HepG2 (cell line): Measurements from ENCODE around the gene STX1B. TPM values are rescaled to one million over a fixed set of nuclear protein-coding genes. Genes with fewer than 3 reads are reported as not detected.

Experiments
- ATAC-seq: fragments of 200-7000 bp; cut with Tn5 transposase; 3 replicates; pipeline ENCODE4 v1.9.1; 2020; ENCODE audit warnings: mild to moderate bottlenecking, moderate library complexity
- BruUV-seq: library from RNA; stranded (reverse); fragments of 400-500 nt; replicated peaks from 2 replicates; lab custom pipeline; 2021; lab: Mats Ljungman, UMichigan
- CTCF ChIA-PET: fragments of 300-600 bp; formaldehyde crosslinking; extraction: SDS; loops from one replicate; lab custom pipeline; 2021; ENCODE audit warnings: low total read pairs, inconsistent platforms, low intra/inter-chr PET ratio; lab: Yijun Ruan, JAX
- POLR2A ChIA-PET: fragments of 350-600 bp; sonication (Branson Sonifier 250); formaldehyde crosslinking; loops from one replicate; lab custom pipeline; 2020; ENCODE audit warnings: antibody characterized with exemption, inconsistent platforms; lab: Yijun Ruan, JAX
- DNase-seq: peaks from one replicate; pipeline ENCODE4 v3.0.0-alpha.2; 2015; ENCODE audit warnings: low spot score
- FAIRE-seq: peaks from 3 replicates; lab custom pipeline; 2011; peaks lifted over from hg19 to GRCh38; lab: Jason Lieb, UNC
- H2AFZ ChIP-seq: one replicate; pipeline ENCODE4 v1.6.1; 2011; ENCODE audit warnings: low read length, inconsistent platforms
- H3K27ac ChIP-seq: fragments of 300-600 bp; 3 replicates; pipeline ENCODE4 v1.8.0; 2011; ENCODE audit warnings: mixed run types, mild to moderate bottlenecking, mixed read lengths, low read length, inconsistent platforms; ENCODE audit not compliant: insufficient read depth; ENCODE audit errors: extremely low read length
- H3K27me3 ChIP-seq, 2 experiments: fragments of 200-600 bp in 1 of 2; 2 replicates in 1 of 2; 3 replicates in 1 of 2; pipeline versions ENCODE4 v1.6.0 to v1.8.0; 2011; ENCODE audit warnings: low read length in 2 of 2, mild to moderate bottlenecking in 2 of 2, moderate library complexity in 2 of 2, inconsistent platforms in 1 of 2; ENCODE audit not compliant: insufficient read depth in 2 of 2, control insufficient read depth in 1 of 2
- H3K36me3 ChIP-seq, 2 experiments: fragments of 200-600 bp in 1 of 2; replicated peaks in 1 of 2; 2 replicates in 1 of 2; 3 replicates in 1 of 2; pipeline versions ENCODE4 v1.5.1 to v1.8.0; 2011; ENCODE audit warnings: low read length in 2 of 2, inconsistent platforms in 1 of 2; ENCODE audit not compliant: insufficient read depth in 2 of 2, control insufficient read depth in 1 of 2
- H3K4me1 ChIP-seq: 2 replicates; pipeline ENCODE4 v1.5.1; 2012; ENCODE audit warnings: low read length, inconsistent platforms; ENCODE audit not compliant: insufficient read depth
- H3K4me2 ChIP-seq: 2 replicates; pipeline ENCODE4 v1.6.0; 2011; ENCODE audit warnings: low read depth, low read length, inconsistent platforms
- H3K4me3 ChIP-seq, 3 experiments: fragments of 200-600 bp in 1 of 3; sonication (generic), shearing (Covaris generic) in 1 of 3; replicated peaks in 1 of 3; 2 replicates each; pipeline ENCODE4 v1.5.1; 2011 to 2016; ENCODE audit warnings: low read length in 3 of 3, inconsistent platforms in 2 of 3, low read depth in 2 of 3, mild to moderate bottlenecking in 2 of 3, control low read depth in 1 of 3, mixed read lengths in 1 of 3; ENCODE audit not compliant: insufficient read depth in 1 of 3
- H3K79me2 ChIP-seq: one replicate; pipeline ENCODE4 v1.6.1; 2011; ENCODE audit warnings: low read length, inconsistent platforms; ENCODE audit not compliant: insufficient read depth
- H3K9ac ChIP-seq: 2 replicates; pipeline ENCODE4 v1.6.0; 2011; ENCODE audit warnings: mild to moderate bottlenecking, low read depth, low read length, inconsistent platforms; ENCODE audit not compliant: insufficient read depth
- H3K9me3 ChIP-seq: 2 replicates; pipeline ENCODE4 v1.5.1; 2012; ENCODE audit warnings: mild to moderate bottlenecking, low read length
- H4K20me1 ChIP-seq: 2 replicates; pipeline ENCODE4 v1.6.0; 2011; ENCODE audit warnings: inconsistent platforms, mild to moderate bottlenecking, low read length, moderate library complexity; ENCODE audit not compliant: insufficient read depth
- AGO2 ChIP-seq: fragments of 200-400 bp; formaldehyde crosslinking; optimal IDR thresholded peaks from 2 replicates; pipeline ENCODE3; 2017; ENCODE audit warnings: mild to moderate bottlenecking, low read depth, low read length, moderate library complexity
- AKAP8 ChIP-seq: sonication (generic); formaldehyde crosslinking; IDR thresholded peaks from 2 replicates; pipeline ENCODE4 v1.5.1; 2020; ENCODE audit warnings: mild to moderate bottlenecking, missing genetic modification reagents
- ARHGAP35 ChIP-seq: sonication (generic); formaldehyde crosslinking; IDR thresholded peaks from 2 replicates; pipeline ENCODE4 v1.9.0; 2022; ENCODE audit warnings: mild to moderate bottlenecking, inconsistent platforms, moderate library complexity, missing genetic modification reagents, borderline replicate concordance
- FOXO1 ChIP-seq: sonication (generic); formaldehyde crosslinking; IDR thresholded peaks from 2 replicates; pipeline ENCODE4 v1.4.0; 2020; ENCODE audit warnings: missing genetic modification reagents
- KAT7 ChIP-seq: IDR thresholded peaks from 2 replicates; pipeline ENCODE4 v1.6.1; 2018; ENCODE audit warnings: borderline replicate concordance, missing compliant biosample characterization
- KDM4B ChIP-seq: sonication (generic); formaldehyde crosslinking; IDR thresholded peaks from 2 replicates; pipeline ENCODE4 v1.4.0; 2020; ENCODE audit warnings: missing genetic modification reagents
- POGZ ChIP-seq: sonication (generic); formaldehyde crosslinking; IDR thresholded peaks from 2 replicates; pipeline ENCODE4 v1.4.0; 2020; ENCODE audit warnings: mild to moderate bottlenecking, missing genetic modification reagents
- RCOR2 ChIP-seq: IDR thresholded peaks from 2 replicates; pipeline ENCODE4 v1.6.1; 2016; ENCODE audit warnings: missing biosample characterization, missing genetic modification reagents
- ZBTB34 ChIP-seq: sonication (generic); formaldehyde crosslinking; IDR thresholded peaks from 2 replicates; pipeline ENCODE4 v1.8.0; 2022; ENCODE audit warnings: mild to moderate bottlenecking, missing genetic modification reagents
- ZNF230 ChIP-seq: sonication (generic); formaldehyde crosslinking; IDR thresholded peaks from 2 replicates; pipeline ENCODE4 v1.4.0; 2020; ENCODE audit warnings: mild to moderate bottlenecking, missing genetic modification reagents
- ZNF292 ChIP-seq: sonication (generic); formaldehyde crosslinking; IDR thresholded peaks from 2 replicates; pipeline ENCODE4 v1.8.1; 2022; ENCODE audit warnings: mild to moderate bottlenecking, low read depth, missing genetic modification reagents, borderline replicate concordance
- ZNF34 ChIP-seq: sonication (generic); formaldehyde crosslinking; IDR thresholded peaks from 2 replicates; pipeline ENCODE4 v1.4.0; 2020; ENCODE audit warnings: mild to moderate bottlenecking, missing genetic modification reagents, borderline replicate concordance
- ZNF501 ChIP-seq: sonication (generic); formaldehyde crosslinking; IDR thresholded peaks from 2 replicates; pipeline ENCODE4 v1.5.1; 2020; ENCODE audit warnings: mild to moderate bottlenecking, moderate library complexity, missing genetic modification reagents
- ZNF589 ChIP-seq: sonication (generic); formaldehyde crosslinking; conservative IDR thresholded peaks from 2 replicates; pipeline ENCODE4 v1.8.0; 2022; ENCODE audit warnings: mild to moderate bottlenecking, moderate library complexity, missing genetic modification reagents
- ZNF615 ChIP-seq: sonication (generic); formaldehyde crosslinking; IDR thresholded peaks from 2 replicates; pipeline ENCODE4 v1.5.0; 2020; ENCODE audit warnings: mild to moderate bottlenecking, missing genetic modification reagents, borderline replicate concordance
- ZNF629 ChIP-seq: sonication (generic); formaldehyde crosslinking; conservative IDR thresholded peaks from 2 replicates; pipeline ENCODE4 v1.5.0; 2020; ENCODE audit warnings: missing genetic modification reagents
- ZNF691 ChIP-seq: sonication (generic); formaldehyde crosslinking; IDR thresholded peaks from 2 replicates; pipeline ENCODE4 v1.4.0; 2020; ENCODE audit warnings: missing genetic modification reagents, low read depth, mild to moderate bottlenecking, borderline replicate concordance
- ZNF772 ChIP-seq: sonication (generic); formaldehyde crosslinking; IDR thresholded peaks from 2 replicates; pipeline ENCODE4 v1.5.0; 2020; ENCODE audit warnings: mild to moderate bottlenecking, missing genetic modification reagents
- WGBS: methylation state at CpG from one replicate; pipeline ENCODE4 v1.1.6; 2017; ENCODE audit warnings: low lambda C conversion rate; 5-methylcytosine and 5-hydroxymethylcytosine counted together
- in situ Hi-C: cut with HindIII; loops from 2 replicates; pipeline ENCODE4 v1.10.0; 2017; ENCODE audit warnings: low pct_unique_long_range_greater_than_20kb; ENCODE audit not compliant: extremely low pct_ligation_motif_present
- intact Hi-C: fragments of 100-400 bp; cut with micrococcal nuclease; formaldehyde crosslinking; loops from one replicate; pipeline ENCODE4 v1.10.0; 2022; ENCODE audit not compliant: unreplicated experiment
- polyA plus RNA-seq, 8 experiments: library from polyadenylated mRNA; depleted of rRNA in 3 of 8; stranded (reverse) in 7 of 8; unstranded in 1 of 8; fragments of >200 nt; fragmentation: Illumina TruSeq in 4 of 8; extraction: Trizol in 4 of 8; gene quantifications; 2 replicates each; pipeline versions ENCODE4 v1.2.1 to v1.2.3, GENCODE V29; 2011 to 2016; ENCODE audit warnings: low read depth in 4 of 8, missing spikeins in 1 of 8, mixed read lengths in 1 of 8; ENCODE audit not compliant: insufficient read depth in 1 of 8
- total RNA-seq, 5 experiments: library from RNA; depleted of rRNA; stranded (reverse); fragments of >200 nt; fragmentation: Illumina TruSeq; extraction: Trizol; gene quantifications; 2 replicates each; pipeline ENCODE4 v1.2.3, GENCODE V29; 2016; ENCODE audit warnings: low read depth in 1 of 5
- TF ChIP-seq, protein P1 (sequence below): IDR thresholded peaks from 2 replicates; pipeline ENCODE4 v1.6.1; 2016; ENCODE audit warnings: missing compliant biosample characterization, missing genetic modification reagents, borderline replicate concordance
- TF ChIP-seq, protein P2 (sequence below): sonication (generic); formaldehyde crosslinking; IDR thresholded peaks from 2 replicates; pipeline ENCODE4 v1.9.0; 2022; ENCODE audit warnings: missing genetic modification reagents, mild to moderate bottlenecking, borderline replicate concordance

STX1B gene
- total and polyA plus RNA-seq, 2 of the 13 experiments (the other 11 are each of a cell fraction or from before 2014, with no cell fraction given), result 2.1 to 3.0 TPM

- no peaks in the 10 kb centered on the region for H3K9me3 ChIP-seq
- H4K20me1 ChIP-seq, result no peaks in the 10 kb centered on the region
- FAIRE-seq, result no peak
- peak overlapping the region in 2 of 3 experiments; percentile 32 to 54; a peak in 2 of 6 replicates for H3K4me3 ChIP-seq
- CTCF ChIA-PET, result interaction anchor here (0.8 kb wide), 1 partner anchor 11 kb away, joined by 4 read pairs; no protein-coding TSS in a partner anchor
- H3K27ac ChIP-seq, result peak overlapping the region; percentile 37
- WGBS, result 41% methylated on average over 4 of the region's 4 CpGs
- no peak for TF ChIP-seq ZBTB34 (CRISPR knock-in tag)
- no peak for TF ChIP-seq ZNF691
- 0 out of 2 replicates have a peak, but pooled peaks have one; percentile 54 for TF ChIP-seq RCOR2 (CRISPR knock-in tag)
- peak; percentile 89 for TF ChIP-seq ZNF629 (CRISPR knock-in tag)
- TF ChIP-seq KDM4B, result no peak
- no peak for TF ChIP-seq ZNF292
- TF ChIP-seq ARHGAP35, result 0 out of 2 replicates have a peak, but pooled peaks have one; percentile 3
- TF ChIP-seq ZNF615, result no peak
- TF ChIP-seq, protein P1, sequence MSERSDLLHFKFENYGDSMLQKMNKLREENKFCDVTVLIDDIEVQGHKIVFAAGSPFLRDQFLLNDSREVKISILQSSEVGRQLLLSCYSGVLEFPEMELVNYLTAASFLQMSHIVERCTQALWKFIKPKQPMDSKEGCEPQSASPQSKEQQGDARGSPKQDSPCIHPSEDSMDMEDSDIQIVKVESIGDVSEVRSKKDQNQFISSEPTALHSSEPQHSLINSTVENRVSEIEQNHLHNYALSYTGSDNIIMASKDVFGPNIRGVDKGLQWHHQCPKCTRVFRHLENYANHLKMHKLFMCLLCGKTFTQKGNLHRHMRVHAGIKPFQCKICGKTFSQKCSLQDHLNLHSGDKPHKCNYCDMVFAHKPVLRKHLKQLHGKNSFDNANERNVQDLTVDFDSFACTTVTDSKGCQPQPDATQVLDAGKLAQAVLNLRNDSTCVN, result peak; percentile 89; the same call in 1 of the 2 replicates
- no peak for TF ChIP-seq ZNF34
- 0 out of 2 replicates have a peak, but pooled peaks have one; percentile 3 for TF ChIP-seq KAT7 (CRISPR knock-in tag)
- 0 out of 2 replicates have a peak, but pooled peaks have one; percentile 17 for TF ChIP-seq AKAP8 (CRISPR knock-in tag)
- TF ChIP-seq FOXO1 (CRISPR knock-in tag), result no peak
- TF ChIP-seq POGZ (CRISPR knock-in tag), result no peak
- TF ChIP-seq AGO2, result peak; percentile 46
- no peak for TF ChIP-seq ZNF230 (CRISPR knock-in tag)
- TF ChIP-seq, protein P2, sequence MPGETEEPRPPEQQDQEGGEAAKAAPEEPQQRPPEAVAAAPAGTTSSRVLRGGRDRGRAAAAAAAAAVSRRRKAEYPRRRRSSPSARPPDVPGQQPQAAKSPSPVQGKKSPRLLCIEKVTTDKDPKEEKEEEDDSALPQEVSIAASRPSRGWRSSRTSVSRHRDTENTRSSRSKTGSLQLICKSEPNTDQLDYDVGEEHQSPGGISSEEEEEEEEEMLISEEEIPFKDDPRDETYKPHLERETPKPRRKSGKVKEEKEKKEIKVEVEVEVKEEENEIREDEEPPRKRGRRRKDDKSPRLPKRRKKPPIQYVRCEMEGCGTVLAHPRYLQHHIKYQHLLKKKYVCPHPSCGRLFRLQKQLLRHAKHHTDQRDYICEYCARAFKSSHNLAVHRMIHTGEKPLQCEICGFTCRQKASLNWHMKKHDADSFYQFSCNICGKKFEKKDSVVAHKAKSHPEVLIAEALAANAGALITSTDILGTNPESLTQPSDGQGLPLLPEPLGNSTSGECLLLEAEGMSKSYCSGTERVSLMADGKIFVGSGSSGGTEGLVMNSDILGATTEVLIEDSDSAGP, result no peak; the same call in 1 of the 2 replicates
- TF ChIP-seq ZNF589 (CRISPR knock-in tag), result 0 out of 2 replicates have a peak, but pooled peaks have one; percentile 15
- 0 out of 2 replicates have a peak, but pooled peaks have one; percentile 6 for TF ChIP-seq ZNF772 (CRISPR knock-in tag)
- TF ChIP-seq ZNF501 (CRISPR knock-in tag), result peak; percentile 13; the same call in 1 of the 2 replicates
- in situ Hi-C loops, result no loop called here
- H3K4me1 ChIP-seq, result peaks cover 17% of the 10 kb centered on the region
- POLR2A ChIA-PET, result interaction anchor here (0.7 to 2.4 kb wide), 21 partner anchors 7 to 332 kb away, joined by 3 to 20 read pairs (median 4); partner anchors contain the start of genes FBXL19, HSD3B7, KAT8 and ZNF629
- intact Hi-C loops, result no loop called here
- no peaks in the 10 kb centered on the region for H3K79me2 ChIP-seq
- peak overlapping the region; percentile 48; the same call in 1 of the 2 replicates for H3K9ac ChIP-seq
- no TSS peak for BruUV-seq
- peaks cover 10 to 24% of the 10 kb centered on the region in 2 experiments; a peak in 4 of 5 replicates for H3K36me3 ChIP-seq
- no peaks in the 10 kb centered on the region for H3K27me3 ChIP-seq
- H3K4me2 ChIP-seq, result peak overlapping the region; percentile 62
- ATAC-seq, result peak; percentile 7; the same call in 2 of the 3 replicates
- no peak overlapping the region for H2AFZ ChIP-seq
- DNase-seq, result no peak
These were observed 68.0 kb downstream of the STX1B start for GRCh38 chr16:30942426-30942806.
